B cell (primary cell): ENCODE data around the gene KRTAP17-1. TPM values are rescaled to one million over a fixed set of nuclear protein-coding genes. Genes with fewer than 3 reads are reported as not detected.

Experiments used
- ATAC-seq: fragments of 200-7000 bp; cut with Tn5 transposase; one replicate; pipeline ENCODE4 v1.10.0; 2021; ENCODE audit warnings: low read depth, mild to moderate bottlenecking, moderate number of reproducible peaks, moderate library complexity
- CTCF ChIA-PET: fragments of 350-600 bp; sonication (Branson Sonifier 250); formaldehyde crosslinking; loops from one replicate; lab custom pipeline; 2021; ENCODE audit warnings: antibody characterized with exemption, inconsistent platforms; lab: Charles Lee
- POLR2A ChIA-PET: fragments of 350-600 bp; sonication (Branson Sonifier 250); formaldehyde crosslinking; loops from one replicate; lab custom pipeline; 2021; ENCODE audit warnings: antibody characterized with exemption; lab: Charles Lee
- DNase-seq: peaks from one replicate; pipeline ENCODE4 v3.0.0; 2013
- H2AFZ ChIP-seq: 2 replicates; pipeline ENCODE4 v1.6.1; 2012; ENCODE audit warnings: mild to moderate bottlenecking, low read depth, low read length; ENCODE audit not compliant: insufficient read depth, poor library complexity, severe bottlenecking
- H3K27ac ChIP-seq, 2 donors: 1 replicate in 1 of 2; 2 replicates in 1 of 2; pipeline ENCODE4 v1.5.1; 2012 to 2013; ENCODE audit warnings: low read length in 2 of 2, mild to moderate bottlenecking in 2 of 2, moderate library complexity in 1 of 2
- H3K27me3 ChIP-seq, 4 experiments: fragments of 200-600 bp in 1 of 4; sonication (generic) in 1 of 4; replicated peaks in 1 of 4; 1 replicate in 2 of 4; 2 replicates in 2 of 4; pipeline versions ENCODE4 v1.6.1 to v1.7.0; 2013 to 2016; ENCODE audit warnings: low read length in 3 of 4, mild to moderate bottlenecking in 2 of 4, mixed read lengths in 1 of 4, moderate library complexity in 1 of 4; ENCODE audit not compliant: insufficient read depth in 4 of 4, control insufficient read depth in 3 of 4; ENCODE audit errors: control extremely low read depth in 1 of 4
- H3K36me3 ChIP-seq, 2 experiments: replicated peaks in 1 of 2; 1 replicate in 1 of 2; 2 replicates in 1 of 2; pipeline versions ENCODE4 v1.6.1 to v1.7.1; 2013; ENCODE audit warnings: low read length in 1 of 2; ENCODE audit not compliant: insufficient read depth in 2 of 2, control insufficient read depth in 1 of 2; ENCODE audit errors: control extremely low read depth in 1 of 2, extremely low read depth in 1 of 2
- H3K4me1 ChIP-seq, 2 donors: fragments of 200-600 bp in 1 of 2; sonication (generic) in 1 of 2; 1 replicate in 1 of 2; 2 replicates in 1 of 2; pipeline versions ENCODE4 v1.5.1 to v1.6.1; 2013 to 2017; ENCODE audit warnings: low read length in 2 of 2; ENCODE audit not compliant: control insufficient read depth in 2 of 2, insufficient read depth in 2 of 2
- H3K4me2 ChIP-seq: replicated peaks from 2 replicates; pipeline ENCODE3; 2012; ENCODE audit warnings: mild to moderate bottlenecking, low read depth, low read length; ENCODE audit not compliant: poor library complexity, severe bottlenecking
- H3K4me3 ChIP-seq, 5 experiments: fragments of 200-600 bp in 1 of 5; sonication (generic) in 1 of 5; 1 replicate in 3 of 5; 2 replicates in 2 of 5; pipeline versions ENCODE4 v1.5.1 to v1.7.0; 2011 to 2016; ENCODE audit warnings: low read length in 4 of 5, mild to moderate bottlenecking in 4 of 5, low read depth in 2 of 5, control low read depth in 1 of 5, moderate library complexity in 1 of 5; ENCODE audit not compliant: insufficient read depth in 1 of 5; ENCODE audit errors: control extremely low read depth in 1 of 5, extremely low read depth in 1 of 5
- H3K79me2 ChIP-seq: fragments of 200-600 bp; sonication (generic); one replicate; pipeline ENCODE4 v1.6.0; 2016; ENCODE audit warnings: low read length; ENCODE audit not compliant: control insufficient read depth, insufficient read depth
- H3K9ac ChIP-seq: fragments of 200-600 bp; sonication (generic); 2 replicates; pipeline ENCODE4 v1.6.1; 2017; ENCODE audit warnings: mild to moderate bottlenecking, low read length, moderate library complexity
- H3K9me3 ChIP-seq, 3 donors: one replicate each; pipeline versions ENCODE4 v1.6.1 to v1.7.1; 2013; ENCODE audit warnings: low read length in 2 of 3; ENCODE audit not compliant: control insufficient read depth in 2 of 3, insufficient read depth in 1 of 3; ENCODE audit errors: control extremely low read depth in 1 of 3
- H4K20me1 ChIP-seq: 2 replicates; pipeline ENCODE4 v1.6.0; 2012; ENCODE audit warnings: mild to moderate bottlenecking, low read length; ENCODE audit not compliant: insufficient read depth, control insufficient read depth, poor library complexity, severe bottlenecking
- H3K27ac Mint-ChIP-seq: one replicate; pipeline ENCODE4 v1.8.0; 2021; ENCODE audit warnings: mixed read lengths
- H3K27me3 Mint-ChIP-seq: one replicate; pipeline ENCODE4 v1.8.0; 2021; ENCODE audit warnings: mixed read lengths
- H3K4me1 Mint-ChIP-seq: one replicate; pipeline ENCODE4 v1.8.0; 2021; ENCODE audit warnings: mixed read lengths
- H3K4me3 Mint-ChIP-seq: one replicate; pipeline ENCODE4 v1.8.0; 2021; ENCODE audit warnings: mixed read lengths
- H3K9me3 Mint-ChIP-seq: one replicate; pipeline ENCODE4 v1.8.0; 2022; ENCODE audit warnings: mixed read lengths; ENCODE audit not compliant: insufficient read depth
- EZH2 ChIP-seq: IDR thresholded peaks from 2 replicates; pipeline ENCODE4 v1.6.1; 2012; ENCODE audit warnings: borderline replicate concordance, low read depth, mild to moderate bottlenecking, moderate library complexity, low read length; ENCODE audit not compliant: insufficient read depth, poor library complexity, severe bottlenecking
- WGBS: methylation state at CpG from one replicate; pipeline ENCODE4 v1.1.5; 2013; ENCODE audit warnings: missing lambda C conversion rate; ENCODE audit not compliant: insufficient coverage; 5-methylcytosine and 5-hydroxymethylcytosine counted together
- intact Hi-C: fragments of 100-400 bp; cut with micrococcal nuclease; formaldehyde crosslinking; loops from one replicate; pipeline ENCODE4 v1.10.0; 2022
- polyA plus RNA-seq: library from polyadenylated mRNA; depleted of rRNA; stranded (reverse); fragments of >200 nt; gene quantifications from 2 replicates; pipeline ENCODE4 v1.2.3, GENCODE V29; 2012
- total RNA-seq, 2 donors: library from RNA; stranded (reverse); fragments of 120-200 nt in 1 of 2; gene quantifications; 1 replicate in 1 of 2; 2 replicates in 1 of 2; pipeline versions ENCODE4 v1.2.3 to v1.2.4, GENCODE V29; 2013 to 2022
- TF ChIP-seq, protein P1 (sequence below): fragments of 200-600 bp; IDR thresholded peaks from one replicate; pipeline ENCODE4 v1.8.0; 2022; ENCODE audit warnings: antibody characterized with exemption, mild to moderate bottlenecking

Gene KRTAP17-1
- total and polyA plus RNA-seq, 2 donors (not counting 1 experiment from before 2014, with no cell fraction given), result not detected

DNA sequence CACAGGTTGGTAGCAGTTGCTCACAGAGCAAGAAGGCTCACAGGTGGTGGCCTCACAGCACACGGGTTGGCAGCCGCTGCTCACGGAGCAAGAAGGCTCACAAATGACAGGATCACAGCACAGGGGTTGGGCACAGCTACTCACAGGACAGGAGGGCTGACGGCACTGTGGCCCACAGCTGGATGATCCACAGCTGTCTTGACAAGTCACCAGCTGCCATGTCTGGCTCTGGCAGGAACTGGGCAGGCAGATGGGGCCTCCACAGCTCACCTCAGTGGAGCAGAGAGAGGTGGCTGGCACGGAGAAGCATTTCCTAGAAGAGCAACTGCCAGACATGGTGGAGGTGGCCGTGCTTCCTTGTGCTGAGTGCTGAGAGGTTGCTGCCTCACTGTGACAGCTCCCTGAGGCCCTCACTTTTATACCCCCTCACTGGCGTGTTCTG is 6.6 kb downstream of the KRTAP17-1 start, which contains the start of gene KRTAP16-1:
Gene KRTAP16-1 (minus strand): TSS at position 392 of the 442 bp plus-strand sequence. CDS start 56 bp downstream, at position 336.
- H3K27ac Mint-ChIP-seq, result peak within 1 kb of the TSS; percentile 94
- peaks cover 29 to 30% of the 10 kb centered on the region in 2 donors for H3K4me1 ChIP-seq
- ChIA-PET CTCF (interaction anchor here (1.0 to 3.1 kb wide), 7 partner anchors 14 to 694 kb away, joined by 3 to 24 read pairs (median 4); no protein-coding TSS in a partner anchor), POLR2A (interaction anchor here (0.6 to 1.4 kb wide), 2 partner anchors 470 to 490 kb away, joined by 3 to 9 read pairs; no protein-coding TSS in a partner anchor)
- no peaks in the 10 kb centered on the region for H3K36me3 ChIP-seq
- H2AFZ ChIP-seq, result peak within 1 kb of the TSS; percentile 58
- no peaks in the 10 kb centered on the region for H4K20me1 ChIP-seq
- 6% methylated on average over 6 of the region's 7 CpGs for WGBS
- peak; percentile 31 for ATAC-seq
- H3K27ac ChIP-seq, result peak within 1 kb of the TSS; percentile 86
- H3K9me3 Mint-ChIP-seq, result no peaks in the 10 kb centered on the region
- H3K4me2 ChIP-seq, result peak within 1 kb of the TSS; percentile 69
- intact Hi-C loops, result loop anchor here (1.0 to 5.0 kb wide), 2 partner anchors 13 to 187 kb away; partner anchors contain the start of gene KRTAP4-12
- no peaks in the 10 kb centered on the region for H3K79me2 ChIP-seq
- peak within 1 kb of the TSS; percentile 40 for H3K9ac ChIP-seq
- TF ChIP-seq, protein P1, sequence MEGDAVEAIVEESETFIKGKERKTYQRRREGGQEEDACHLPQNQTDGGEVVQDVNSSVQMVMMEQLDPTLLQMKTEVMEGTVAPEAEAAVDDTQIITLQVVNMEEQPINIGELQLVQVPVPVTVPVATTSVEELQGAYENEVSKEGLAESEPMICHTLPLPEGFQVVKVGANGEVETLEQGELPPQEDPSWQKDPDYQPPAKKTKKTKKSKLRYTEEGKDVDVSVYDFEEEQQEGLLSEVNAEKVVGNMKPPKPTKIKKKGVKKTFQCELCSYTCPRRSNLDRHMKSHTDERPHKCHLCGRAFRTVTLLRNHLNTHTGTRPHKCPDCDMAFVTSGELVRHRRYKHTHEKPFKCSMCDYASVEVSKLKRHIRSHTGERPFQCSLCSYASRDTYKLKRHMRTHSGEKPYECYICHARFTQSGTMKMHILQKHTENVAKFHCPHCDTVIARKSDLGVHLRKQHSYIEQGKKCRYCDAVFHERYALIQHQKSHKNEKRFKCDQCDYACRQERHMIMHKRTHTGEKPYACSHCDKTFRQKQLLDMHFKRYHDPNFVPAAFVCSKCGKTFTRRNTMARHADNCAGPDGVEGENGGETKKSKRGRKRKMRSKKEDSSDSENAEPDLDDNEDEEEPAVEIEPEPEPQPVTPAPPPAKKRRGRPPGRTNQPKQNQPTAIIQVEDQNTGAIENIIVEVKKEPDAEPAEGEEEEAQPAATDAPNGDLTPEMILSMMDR, result no peak
- no peak for TF ChIP-seq EZH2
- H3K27me3 ChIP-seq, result peaks cover 0 to 3% (median 0%) of the 10 kb centered on the region in 4 experiments
- H3K4me3 Mint-ChIP-seq, result peak within 1 kb of the TSS; percentile 78
- H3K4me3 ChIP-seq, result peak within 1 kb of the TSS in 4 of 5 experiments; percentile 13 to 36 (median 26)
- no peaks in the 10 kb centered on the region for H3K9me3 ChIP-seq
- H3K4me1 Mint-ChIP-seq, result peaks cover 41% of the 10 kb centered on the region
- H3K27me3 Mint-ChIP-seq, result peaks cover 1% of the 10 kb centered on the region
- no peak for DNase-seq
